NCI-H82 (cell line): ENCODE results near the gene FLRT3.

Experiments
- DNase-seq: peaks from one replicate; lab custom pipeline; 2025; lab: John Stamatoyannopoulos, UW

Gene FLRT3

DNA sequence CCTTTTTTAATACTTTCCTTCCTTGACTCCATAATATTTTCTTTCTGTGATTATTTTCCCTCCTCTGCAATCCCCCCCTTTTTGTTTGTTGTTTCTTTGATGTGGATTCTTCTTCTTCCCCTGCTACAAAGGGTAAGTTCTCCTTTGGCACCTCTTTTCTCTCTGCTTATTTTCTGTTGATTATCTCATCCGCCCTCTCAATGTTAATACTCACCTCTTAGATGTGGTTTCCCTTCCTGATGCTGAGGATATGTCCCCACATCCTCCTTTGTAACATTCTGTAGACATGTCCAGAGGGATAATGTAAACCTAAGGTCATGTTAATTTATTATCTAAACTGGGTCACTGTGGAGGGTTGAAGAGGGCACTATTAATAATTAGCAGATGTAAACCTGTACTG lies 17.7 kb downstream of the FLRT3 start:
- no peak for DNase-seq

DNA sequence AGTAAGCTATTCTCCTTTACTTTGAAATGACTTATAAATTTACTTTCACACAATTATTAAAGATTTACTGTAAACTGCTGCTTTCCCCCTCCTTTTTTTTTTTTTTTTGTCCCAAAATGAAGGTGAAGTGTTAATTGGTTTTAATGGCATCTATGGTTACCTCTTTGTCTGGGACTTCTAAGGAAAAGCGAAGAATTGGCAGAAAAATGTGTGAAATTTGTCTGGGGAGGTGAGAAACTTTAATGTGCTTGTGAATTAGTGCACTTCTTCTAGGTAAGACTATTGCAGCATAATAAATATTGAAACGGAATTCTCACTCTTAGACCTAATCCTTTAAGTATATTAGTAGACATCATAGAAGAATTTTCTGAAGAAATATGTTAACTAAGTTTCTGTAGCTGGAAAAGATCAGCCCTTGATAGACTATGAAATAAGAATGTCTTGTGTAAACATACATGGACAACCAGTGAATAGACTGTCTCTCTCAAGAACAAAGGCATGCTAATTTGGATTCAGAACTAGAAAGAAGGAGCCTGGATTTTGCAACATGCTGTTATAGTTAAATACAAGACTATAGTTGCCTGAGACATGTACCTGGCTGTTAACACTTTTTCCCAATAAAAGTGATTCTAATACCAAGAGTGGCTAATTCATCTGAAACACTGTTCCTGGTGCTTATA lies 23.9 kb downstream of the FLRT3 start:
- DNase-seq: no peak

DNA sequence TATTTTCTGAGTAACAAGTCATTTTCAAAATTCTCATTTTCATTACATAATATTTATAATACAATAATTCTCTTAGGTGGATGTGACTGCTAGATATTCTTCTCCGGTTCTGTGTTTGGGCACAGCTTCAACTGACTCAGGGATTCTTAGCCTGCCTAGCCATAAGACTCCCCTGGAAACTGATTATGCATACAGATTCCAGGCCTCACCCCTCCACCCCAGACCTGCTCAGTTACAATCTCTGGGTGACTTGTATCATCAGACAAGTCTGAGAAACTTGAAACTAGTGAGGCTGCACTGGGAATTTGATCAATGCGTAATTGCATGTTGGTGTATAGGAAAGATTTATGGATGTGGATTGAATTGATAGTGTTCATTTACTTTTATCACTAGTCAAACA lies 25.4 kb downstream of the FLRT3 start:
- DNase-seq: no peak

DNA sequence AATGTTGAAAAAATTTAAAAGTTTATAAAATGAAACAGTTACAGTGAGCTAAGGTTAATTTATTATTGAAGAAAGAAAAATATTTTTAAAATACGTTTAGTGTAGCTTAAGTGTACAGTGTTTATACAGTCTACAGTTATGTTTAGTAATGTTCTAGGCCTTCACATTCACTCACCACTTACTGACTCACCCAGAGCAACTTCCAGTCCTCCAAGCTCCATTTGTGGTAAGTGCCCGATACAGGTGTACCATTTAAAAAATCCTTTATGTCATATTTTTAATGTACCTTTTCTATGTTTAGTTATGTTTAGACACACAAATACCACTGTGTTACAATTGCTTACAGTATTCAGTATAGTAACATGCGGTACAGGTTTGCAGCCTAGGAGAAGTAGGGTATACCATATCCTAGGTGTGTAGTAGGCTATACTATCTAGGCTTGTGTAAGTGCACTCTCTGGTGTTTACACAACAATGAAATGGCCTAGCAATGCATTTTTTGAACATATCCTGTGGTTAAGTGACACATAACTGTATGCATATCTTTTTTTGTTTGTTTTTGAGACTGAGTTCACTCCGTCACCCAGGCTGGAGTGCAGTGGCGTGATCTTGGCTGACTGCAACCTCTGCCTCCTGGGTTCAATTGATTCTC lies 26.3 kb downstream of the FLRT3 start:
- no peak for DNase-seq

DNA sequence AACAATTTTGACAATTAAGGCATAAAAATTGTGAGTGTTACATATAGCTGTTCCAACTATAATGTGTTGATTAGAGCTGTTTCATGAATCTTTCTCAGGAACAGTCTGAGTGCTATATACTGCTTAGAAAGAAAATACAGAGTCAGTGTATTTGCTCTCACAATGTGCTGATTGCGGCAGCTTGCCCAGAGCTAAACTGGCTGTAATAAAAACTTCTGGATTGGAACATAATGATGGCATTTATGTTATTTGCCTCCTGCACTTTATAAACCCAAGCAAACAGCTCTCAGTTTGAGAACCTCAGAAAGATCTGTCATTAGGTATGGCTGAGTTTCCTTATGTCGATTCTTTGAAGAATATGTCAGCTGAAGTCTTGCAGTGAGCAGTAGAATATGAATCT lies 29.5 kb downstream of the FLRT3 start:
- no peak for DNase-seq

DNA sequence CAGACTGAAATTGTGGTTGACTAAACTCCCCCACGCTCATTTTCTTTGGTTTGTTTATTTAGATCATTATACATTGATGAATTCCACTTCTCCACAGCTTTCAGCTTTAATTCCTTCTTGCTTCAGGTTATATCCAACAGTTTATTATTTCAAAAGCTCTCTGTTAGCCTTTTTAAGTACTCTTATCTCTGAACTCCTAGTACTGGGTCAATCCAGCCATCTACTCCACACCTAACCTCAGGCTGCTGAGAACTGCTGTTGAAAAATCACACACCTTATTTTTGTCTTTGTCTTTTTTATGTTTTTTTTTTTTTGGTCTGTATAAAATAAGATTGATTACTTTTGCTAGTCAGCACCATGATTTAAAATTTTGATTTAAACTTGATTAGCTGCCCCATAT lies 32.9 kb downstream of the FLRT3 start:
- no peak for DNase-seq

DNA sequence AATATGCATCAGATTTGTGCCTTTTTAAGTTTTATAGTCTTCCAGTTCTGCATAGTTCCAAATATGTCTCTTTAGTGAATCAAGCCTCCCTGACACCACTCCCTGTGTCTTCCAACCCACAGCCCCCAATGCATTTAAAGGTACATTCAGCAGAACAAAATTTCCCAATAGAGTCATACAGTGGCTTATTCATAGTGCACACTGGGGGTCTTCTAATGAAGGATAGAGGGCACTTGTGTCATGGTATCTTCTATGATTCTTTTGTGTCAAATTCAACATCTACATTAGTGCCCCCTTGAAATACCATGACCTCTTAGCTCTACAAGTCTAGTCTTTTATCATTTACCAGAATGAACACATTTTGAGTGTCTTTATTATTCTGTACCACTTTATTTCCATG lies 33.8 kb downstream of the FLRT3 start:
- DNase-seq: no peak

DNA sequence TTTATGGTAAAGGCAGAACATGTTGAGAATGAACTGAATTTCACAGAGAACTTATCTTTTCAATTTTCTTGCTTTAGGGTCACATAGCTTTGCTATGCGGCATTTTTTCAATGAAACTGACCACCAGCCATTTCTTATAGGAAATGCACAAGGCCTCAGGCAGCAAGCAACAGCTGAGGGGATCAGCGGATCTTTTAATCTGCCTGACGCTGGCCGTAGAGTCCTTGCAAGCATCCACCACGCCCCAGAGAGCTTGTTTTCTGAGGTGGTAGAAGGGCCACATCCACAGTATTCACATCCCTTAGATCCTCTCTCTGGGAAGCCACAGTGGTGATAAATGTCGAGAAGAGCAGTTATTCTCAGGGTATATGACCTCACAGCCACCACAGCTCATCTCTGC lies 34.3 kb downstream of the FLRT3 start:
- peak; percentile 14 for DNase-seq

DNA sequence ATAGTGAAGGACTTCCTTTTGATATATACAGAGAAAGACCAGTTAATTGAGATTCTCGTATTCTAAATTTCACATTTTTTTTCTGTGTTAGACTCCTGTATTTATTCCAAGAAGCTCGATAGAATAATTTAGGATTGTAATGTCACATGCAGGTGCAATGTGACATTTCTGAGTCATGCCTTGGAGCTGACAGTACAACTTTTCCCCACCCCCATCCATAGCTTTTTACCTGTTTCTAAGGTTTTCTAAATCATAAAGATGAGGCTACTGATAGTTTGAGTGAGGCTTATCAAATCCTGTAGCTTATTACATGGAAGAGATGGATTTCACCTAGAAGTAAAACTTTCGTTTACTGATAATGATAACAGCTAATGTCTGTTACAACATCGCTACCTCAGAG lies 37.6 kb downstream of the FLRT3 start:
- DNase-seq: no peak

DNA sequence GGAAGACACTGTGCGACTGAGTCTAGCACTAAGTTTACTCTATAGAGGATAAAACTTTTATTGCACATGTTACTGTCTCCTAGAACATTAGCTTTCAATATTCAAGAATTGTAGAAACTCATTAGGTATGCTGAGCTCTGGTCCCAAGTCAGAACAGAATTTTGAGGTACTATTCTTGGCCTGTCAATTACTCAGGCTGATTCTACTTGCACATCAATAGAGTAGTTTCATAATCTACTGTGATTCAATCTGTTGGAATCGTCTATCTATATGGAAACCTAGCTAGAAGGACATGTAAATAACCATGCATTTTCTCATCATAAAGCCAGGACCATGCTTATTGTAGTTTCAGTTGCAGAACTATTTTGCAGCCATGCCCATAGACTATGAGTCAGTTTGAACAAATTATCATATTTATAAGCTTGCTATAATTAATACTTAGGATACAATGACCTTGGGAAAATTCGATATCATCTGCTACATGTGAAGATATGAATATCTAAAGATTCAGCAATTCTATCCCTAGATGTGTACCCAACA lies 41.6 kb downstream of the FLRT3 start:
- no peak for DNase-seq

DNA sequence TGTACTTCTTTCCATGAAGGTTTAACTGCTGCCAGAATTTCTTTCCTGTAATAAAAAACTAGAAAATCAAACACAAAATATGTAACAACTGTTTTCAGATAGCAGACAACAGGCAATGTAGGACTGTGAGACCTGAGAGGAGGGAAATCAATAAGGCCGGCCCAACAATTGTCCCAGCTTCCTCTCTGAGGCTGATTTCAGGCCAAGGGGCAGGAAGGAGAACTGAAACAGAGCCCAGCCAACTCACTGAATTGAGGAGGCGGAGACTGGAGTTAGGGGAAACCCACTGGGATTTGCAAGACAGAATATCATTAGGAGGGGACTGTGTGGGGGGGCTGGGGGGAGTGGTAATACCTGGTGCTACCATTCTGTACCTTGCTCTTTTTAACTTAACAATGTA lies 42.2 kb downstream of the FLRT3 start:
- DNase-seq: no peak

DNA sequence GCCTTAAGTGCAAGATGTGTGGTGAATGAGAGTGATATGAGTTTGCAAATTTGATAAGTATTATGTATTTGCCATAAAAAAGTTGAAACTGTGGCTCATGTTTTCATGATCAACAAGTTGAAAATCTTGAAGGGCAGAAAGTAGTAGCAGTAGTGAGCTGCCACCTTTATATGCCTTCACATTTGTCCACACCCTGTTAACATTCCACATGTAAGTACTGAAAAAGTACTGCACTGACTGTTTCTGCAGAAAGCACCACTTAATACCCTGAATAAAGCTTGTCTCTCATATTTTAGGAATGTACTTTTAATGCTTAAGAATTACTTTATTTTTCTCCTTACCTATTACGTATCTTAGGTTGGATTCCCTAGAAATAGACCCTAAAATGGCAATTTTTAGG lies 45.9 kb downstream of the FLRT3 start:
- no peak for DNase-seq

DNA sequence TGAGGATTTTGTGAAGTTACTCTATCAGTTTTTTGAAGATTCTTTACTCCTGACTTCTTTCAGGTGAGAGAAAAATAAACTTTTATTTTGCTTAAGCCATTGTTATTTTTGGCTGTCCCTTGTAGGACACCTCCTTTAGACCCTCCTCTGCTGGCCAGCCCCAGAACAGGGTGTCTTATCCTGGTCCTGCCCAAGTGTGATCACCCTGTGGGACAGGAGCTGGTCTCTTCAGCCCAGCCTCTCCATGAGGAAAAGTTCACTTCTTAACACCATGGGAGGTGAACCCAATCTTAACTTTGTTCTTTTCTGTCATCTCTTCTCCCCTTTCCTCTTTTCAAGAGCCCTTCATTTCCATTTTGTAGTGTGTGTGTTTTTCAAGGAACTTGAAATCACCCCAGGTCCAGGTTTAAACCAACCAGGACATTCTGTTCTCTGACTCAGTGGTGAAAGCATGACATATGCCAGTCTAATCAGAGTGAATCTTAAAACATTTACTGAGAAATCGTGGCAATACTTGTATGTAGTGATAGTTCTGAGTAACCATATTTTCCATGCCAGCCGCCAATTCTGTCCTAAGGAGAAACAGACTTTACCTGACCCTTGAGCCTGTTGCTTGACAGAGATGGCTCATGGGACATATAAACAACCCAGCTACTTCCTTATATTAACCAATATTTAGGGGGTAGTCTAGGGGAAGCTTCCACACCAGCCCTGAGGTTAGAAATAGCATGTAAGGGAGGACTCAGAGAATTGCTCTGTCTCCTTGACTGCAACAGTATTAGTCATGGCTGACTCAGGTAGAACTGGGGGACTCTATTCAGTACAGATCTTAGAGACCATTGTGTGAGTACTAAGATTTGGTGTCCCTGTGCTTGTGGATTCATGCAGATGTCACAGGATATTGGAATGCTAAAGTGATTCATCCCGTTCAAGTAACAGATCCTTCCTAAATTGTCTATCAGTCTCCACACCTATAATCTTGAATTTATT lies 48.8 kb downstream of the FLRT3 start:
- no peak for DNase-seq

DNA sequence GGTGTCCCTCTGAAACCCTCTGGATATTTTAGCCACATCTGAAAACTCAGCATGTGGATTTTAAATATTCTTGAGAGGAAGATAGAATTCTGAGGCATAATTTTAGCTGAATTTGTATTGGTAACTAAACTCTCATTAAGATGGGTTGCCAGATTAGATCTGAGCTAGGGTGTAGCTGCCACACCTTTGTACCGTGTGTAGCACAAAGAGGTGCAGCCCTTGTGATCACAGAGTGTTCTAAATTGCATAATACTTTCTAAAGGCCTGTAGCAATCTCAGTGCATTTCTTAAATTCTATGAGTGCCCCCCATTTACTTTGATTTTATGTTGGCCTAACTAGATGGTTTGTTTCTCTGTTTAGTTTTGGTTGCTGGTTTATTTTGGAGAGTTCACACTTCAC lies 53.0 kb downstream of the FLRT3 start:
- DNase-seq: no peak

DNA sequence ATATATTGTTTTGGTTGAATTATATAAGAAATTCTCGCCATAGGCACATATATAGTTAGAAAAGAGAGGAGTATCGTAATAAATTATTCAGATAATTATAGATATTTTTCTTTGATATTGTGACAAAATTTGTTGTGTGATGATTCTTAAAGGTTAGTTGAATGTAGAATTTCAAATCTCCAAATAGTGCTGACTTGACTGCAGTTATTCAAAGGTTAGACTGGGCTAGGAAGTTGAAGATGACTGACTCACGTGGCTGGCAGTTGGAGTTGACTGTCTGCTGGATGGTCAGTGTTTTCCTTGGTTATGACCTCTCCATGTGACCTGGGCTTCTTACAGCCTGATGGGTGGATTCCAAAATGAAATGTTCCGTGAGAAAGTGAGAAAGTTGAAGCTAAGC lies 55.3 kb downstream of the FLRT3 start:
- DNase-seq: no peak
